ENCODE results near the gene GPC3.

The GPC3 gene

DNA sequence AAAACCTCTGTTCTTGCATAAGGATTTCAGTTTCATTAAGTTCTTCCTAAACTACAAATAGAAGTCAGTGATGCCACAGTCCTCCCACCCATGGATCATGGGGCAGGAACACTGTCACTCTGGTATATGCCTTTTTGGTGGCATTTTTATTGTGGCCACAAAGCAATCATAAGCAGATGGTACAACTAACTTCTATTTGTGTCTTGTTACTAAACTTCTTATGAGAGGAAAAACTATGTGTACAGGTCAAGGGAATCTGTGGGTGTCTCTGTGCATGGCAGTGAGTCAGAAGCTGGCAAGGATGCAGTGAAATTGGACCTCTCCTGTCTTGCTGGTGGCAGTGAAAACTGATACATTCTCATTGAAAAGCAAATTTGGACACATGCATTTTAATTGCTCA lies 325.1 kb downstream of the GPC3 start:
- Histone ChIP-seq H3K9me3 (ENCODE audit: control insufficient read depth, insufficient read depth, low read depth, low read length) (no peaks in the 10 kb centered on the region), H3K27ac (ENCODE audit: extremely low read depth, low read depth, low read length) (no peak overlapping the region), H3K4me1 (ENCODE audit: control insufficient read depth, insufficient read depth, low read length) (no peaks in the 10 kb centered on the region), H3K36me3 (ENCODE audit: control insufficient read depth in 2 of 2, insufficient read depth in 1 of 2, low read length in 2 of 2) (no peaks in the 10 kb centered on the region), H3K4me3 (ENCODE audit: low read depth, low read length) (no peak overlapping the region)
- ChIA-PET POLR2A (no interaction called here), CTCF (no interaction called here)
- TF ChIP-seq ZNF510 (tag by site-specific recombination; IDR thresholded peaks at IDR 0.05; ENCODE audit: insufficient replicate concordance), result no peak
- TF ChIP-seq ZNF138 (tag by site-specific recombination; IDR thresholded peaks at IDR 0.05; ENCODE audit: borderline replicate concordance), result no peak
- no peak for TF ChIP-seq ZNF311 (tag by site-specific recombination; IDR thresholded peaks at IDR 0.05; ENCODE audit: borderline replicate concordance)
- TF ChIP-seq ZNF292 (tag by site-specific recombination; IDR thresholded peaks at IDR 0.05; ENCODE audit: borderline replicate concordance, low read depth), result no peak
- no peak for TF ChIP-seq ZNF777 (tag by site-specific recombination; IDR thresholded peaks at IDR 0.05; ENCODE audit: borderline replicate concordance)
- TF ChIP-seq ZNF350 (tag by site-specific recombination; IDR thresholded peaks at IDR 0.05), result no peak
- TF ChIP-seq HIC1 (tag by site-specific recombination; IDR thresholded peaks at IDR 0.05), result no peak
- TF ChIP-seq BCL11B (tag by site-specific recombination; IDR thresholded peaks at IDR 0.05; ENCODE audit: low read depth), result no peak
- no peak for TF ChIP-seq ZSCAN16 (tag by site-specific recombination; IDR thresholded peaks at IDR 0.05)
- no peak for TF ChIP-seq ZBTB10 (tag by site-specific recombination; IDR thresholded peaks at IDR 0.05)
- TF ChIP-seq GLIS2 (tag by site-specific recombination; IDR thresholded peaks at IDR 0.05), result no peak
- no peak for TF ChIP-seq ZBTB7A (tag by site-specific recombination; IDR thresholded peaks at IDR 0.05; ENCODE audit: low read depth)
- TF ChIP-seq, protein P1, sequence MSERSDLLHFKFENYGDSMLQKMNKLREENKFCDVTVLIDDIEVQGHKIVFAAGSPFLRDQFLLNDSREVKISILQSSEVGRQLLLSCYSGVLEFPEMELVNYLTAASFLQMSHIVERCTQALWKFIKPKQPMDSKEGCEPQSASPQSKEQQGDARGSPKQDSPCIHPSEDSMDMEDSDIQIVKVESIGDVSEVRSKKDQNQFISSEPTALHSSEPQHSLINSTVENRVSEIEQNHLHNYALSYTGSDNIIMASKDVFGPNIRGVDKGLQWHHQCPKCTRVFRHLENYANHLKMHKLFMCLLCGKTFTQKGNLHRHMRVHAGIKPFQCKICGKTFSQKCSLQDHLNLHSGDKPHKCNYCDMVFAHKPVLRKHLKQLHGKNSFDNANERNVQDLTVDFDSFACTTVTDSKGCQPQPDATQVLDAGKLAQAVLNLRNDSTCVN (tag by site-specific recombination; optimal IDR thresholded peaks at IDR 0.05), result no peak
- TF ChIP-seq ZNF658 (tag by site-specific recombination; IDR thresholded peaks at IDR 0.05), result no peak
- TF ChIP-seq ZNF140 (tag by site-specific recombination; IDR thresholded peaks at IDR 0.05), result no peak

- CTCF ChIA-PET, result interaction anchor here (1.5 kb wide), 1 partner anchor 12 kb away, joined by 5 read pairs; no protein-coding TSS in a partner anchor
- H3K27ac ChIP-seq (ENCODE audit: extremely low read depth, low read depth, low read length), result no peak overlapping the region
- POLR2A ChIA-PET, result no interaction called here
- H3K36me3 ChIP-seq (ENCODE audit: control insufficient read depth in 2 of 2, insufficient read depth in 1 of 2, low read length in 2 of 2), result no peaks in the 10 kb centered on the region
- no peak overlapping the region for H3K4me3 ChIP-seq (ENCODE audit: low read depth, low read length)
- no peaks in the 10 kb centered on the region for H3K9me3 ChIP-seq (ENCODE audit: control insufficient read depth, insufficient read depth, low read depth, low read length)
- TF ChIP-seq GFI1B (tag by site-specific recombination; IDR thresholded peaks at IDR 0.05), result no peak
- TF ChIP-seq, protein P2, sequence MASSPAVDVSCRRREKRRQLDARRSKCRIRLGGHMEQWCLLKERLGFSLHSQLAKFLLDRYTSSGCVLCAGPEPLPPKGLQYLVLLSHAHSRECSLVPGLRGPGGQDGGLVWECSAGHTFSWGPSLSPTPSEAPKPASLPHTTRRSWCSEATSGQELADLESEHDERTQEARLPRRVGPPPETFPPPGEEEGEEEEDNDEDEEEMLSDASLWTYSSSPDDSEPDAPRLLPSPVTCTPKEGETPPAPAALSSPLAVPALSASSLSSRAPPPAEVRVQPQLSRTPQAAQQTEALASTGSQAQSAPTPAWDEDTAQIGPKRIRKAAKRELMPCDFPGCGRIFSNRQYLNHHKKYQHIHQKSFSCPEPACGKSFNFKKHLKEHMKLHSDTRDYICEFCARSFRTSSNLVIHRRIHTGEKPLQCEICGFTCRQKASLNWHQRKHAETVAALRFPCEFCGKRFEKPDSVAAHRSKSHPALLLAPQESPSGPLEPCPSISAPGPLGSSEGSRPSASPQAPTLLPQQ (tag by site-specific recombination; IDR thresholded peaks at IDR 0.05), result no peak
- TF ChIP-seq, protein P3, sequence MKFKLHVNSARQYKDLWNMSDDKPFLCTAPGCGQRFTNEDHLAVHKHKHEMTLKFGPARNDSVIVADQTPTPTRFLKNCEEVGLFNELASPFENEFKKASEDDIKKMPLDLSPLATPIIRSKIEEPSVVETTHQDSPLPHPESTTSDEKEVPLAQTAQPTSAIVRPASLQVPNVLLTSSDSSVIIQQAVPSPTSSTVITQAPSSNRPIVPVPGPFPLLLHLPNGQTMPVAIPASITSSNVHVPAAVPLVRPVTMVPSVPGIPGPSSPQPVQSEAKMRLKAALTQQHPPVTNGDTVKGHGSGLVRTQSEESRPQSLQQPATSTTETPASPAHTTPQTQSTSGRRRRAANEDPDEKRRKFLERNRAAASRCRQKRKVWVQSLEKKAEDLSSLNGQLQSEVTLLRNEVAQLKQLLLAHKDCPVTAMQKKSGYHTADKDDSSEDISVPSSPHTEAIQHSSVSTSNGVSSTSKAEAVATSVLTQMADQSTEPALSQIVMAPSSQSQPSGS (tag by site-specific recombination; IDR thresholded peaks at IDR 0.05; ENCODE audit: low read depth), result peak; percentile 50
- no peaks in the 10 kb centered on the region for H3K4me1 ChIP-seq (ENCODE audit: control insufficient read depth, insufficient read depth, low read length)
Measured at GRCh38 chrX:133658293-133658911, 327.0 kb downstream of the GPC3 start.

Data from HEK293 (cell line).